T-cell (primary cell): ENCODE data around the gene OR2A12. TPM values are rescaled to one million over a fixed set of nuclear protein-coding genes. Genes with fewer than 3 reads are reported as not detected.
"Not testable (repeated sequence)": the region's sequence is repeated elsewhere in the genome, so short reads cannot be mapped to it uniquely, and the experiment has no call there.

Source experiments
- ATAC-seq, 4 experiments: fragments of 200-7000 bp in 3 of 4; fragments of 150-1000 bp in 1 of 4; cut with Tn5 transposase; replicated peaks in 1 of 4; 1 replicate in 3 of 4; 2 replicates in 1 of 4; pipeline ENCODE4 v1.10.0; 2021; ENCODE audit warnings: moderate library complexity in 3 of 4, mild to moderate bottlenecking in 2 of 4, moderate number of reproducible peaks in 1 of 4
- CTCF ChIA-PET, 2 donors: fragments of 300-600 bp; sonication (Branson Sonifier 250); formaldehyde crosslinking; loops; one replicate each; lab custom pipeline; 2022; ENCODE audit warnings: antibody characterized with exemption in 2 of 2; lab: Charles Lee
- POLR2A ChIA-PET, 2 donors: fragments of 300-600 bp; sonication (Branson Sonifier 250); formaldehyde crosslinking; loops; one replicate each; lab custom pipeline; 2022; ENCODE audit warnings: antibody characterized with exemption in 2 of 2; lab: Charles Lee
- DNase-seq, 35 experiments: peaks; one replicate each; pipeline versions ENCODE4 v3.0.0 to v3.0.0-alpha.2; 2013 to 2023
- H3K27ac ChIP-seq: one replicate; pipeline ENCODE4 v1.5.1; 2013; ENCODE audit warnings: low read length
- H3K27me3 ChIP-seq, 2 experiments: replicated peaks in 1 of 2; 1 replicate in 1 of 2; 2 replicates in 1 of 2; pipeline versions ENCODE4 v1.6.1 to v1.7.0; 2013; ENCODE audit warnings: low read length in 1 of 2, mixed read lengths in 1 of 2; ENCODE audit not compliant: control insufficient read depth in 2 of 2, insufficient read depth in 2 of 2; ENCODE audit errors: extremely low read depth in 1 of 2
- H3K36me3 ChIP-seq, 2 donors: 1 replicate in 1 of 2; 2 replicates in 1 of 2; pipeline versions ENCODE4 v1.6.1 to v1.7.0; 2013; ENCODE audit warnings: low read length in 1 of 2; ENCODE audit not compliant: control insufficient read depth in 2 of 2, insufficient read depth in 1 of 2; ENCODE audit errors: extremely low read depth in 1 of 2
- H3K4me1 ChIP-seq, 2 experiments: 1 replicate in 1 of 2; 2 replicates in 1 of 2; pipeline versions ENCODE4 v1.6.1 to v1.7.0; 2013; ENCODE audit warnings: low read length in 2 of 2, mixed read lengths in 1 of 2; ENCODE audit not compliant: insufficient read depth in 2 of 2, control insufficient read depth in 1 of 2; ENCODE audit errors: extremely low read depth in 1 of 2
- H3K4me3 ChIP-seq, 2 donors: 1 replicate in 1 of 2; 2 replicates in 1 of 2; pipeline versions ENCODE4 v1.5.1 to v1.7.0; 2013; ENCODE audit warnings: mild to moderate bottlenecking in 2 of 2, low read length in 1 of 2, moderate library complexity in 1 of 2; ENCODE audit not compliant: control insufficient read depth in 1 of 2; ENCODE audit errors: extremely low read depth in 1 of 2
- H3K9me3 ChIP-seq: 2 replicates; pipeline ENCODE4 v1.7.0; 2013
- H3K27ac Mint-ChIP-seq, 2 donors: one replicate each; pipeline ENCODE4 v1.8.0; 2020 to 2021; ENCODE audit warnings: mild to moderate bottlenecking in 2 of 2, mixed read lengths in 2 of 2
- H3K27me3 Mint-ChIP-seq, 2 donors: one replicate each; pipeline ENCODE4 v1.8.0; 2021 to 2022; ENCODE audit warnings: mixed read lengths in 2 of 2
- H3K36me3 Mint-ChIP-seq: one replicate; pipeline ENCODE4 v1.8.0; 2021; ENCODE audit warnings: mixed read lengths
- H3K4me1 Mint-ChIP-seq, 3 donors: one replicate each; pipeline ENCODE4 v1.8.0; 2020 to 2022; ENCODE audit warnings: mixed read lengths in 3 of 3, mild to moderate bottlenecking in 1 of 3
- H3K4me3 Mint-ChIP-seq, 3 donors: one replicate each; pipeline ENCODE4 v1.8.0; 2020 to 2022; ENCODE audit warnings: mild to moderate bottlenecking in 3 of 3, mixed read lengths in 3 of 3, moderate library complexity in 3 of 3
- H3K9me3 Mint-ChIP-seq, 3 donors: one replicate each; pipeline ENCODE4 v1.8.0; 2020 to 2022; ENCODE audit warnings: mixed read lengths in 3 of 3
- WGBS: methylation state at CpG from one replicate; pipeline ENCODE4 v1.1.5; 2013; ENCODE audit warnings: missing lambda C conversion rate; ENCODE audit not compliant: insufficient coverage; 5-methylcytosine and 5-hydroxymethylcytosine counted together
- total RNA-seq, 35 experiments: library from RNA in 6 of 35; stranded (reverse) in 6 of 35; fragments of 120-200 nt in 1 of 35; gene quantifications; one replicate each; pipeline versions ENCODE4 v1.2.1 to v1.2.4 and lab custom pipeline; 2013 to 2026

The OR2A12 gene
- total RNA-seq, 5 donors from 2014 or later (not counting 1 experiment from before 2014, with no cell fraction given), result not detected

GRCh38 chr7:144050093-144050492, 36.0 kb upstream of the OR2A12 start:
- no peaks in the 10 kb centered on the region for H3K27me3 ChIP-seq
- no peak overlapping the region for H3K27ac ChIP-seq
- DNase-seq (no peak), ATAC-seq (no peak)
- no peaks in the 10 kb centered on the region for H3K9me3 ChIP-seq
- H3K4me1 ChIP-seq, result no peaks in the 10 kb centered on the region
- no peak overlapping the region for H3K4me3 ChIP-seq
- WGBS, result 73% methylated on average over 3 of the region's 3 CpGs
- Mint-ChIP-seq H3K9me3 (no peaks in the 10 kb centered on the region), H3K4me3 (no peak overlapping the region), H3K27me3 (peaks cover 5 to 27% of the 10 kb centered on the region in 2 donors), H3K4me1 (no peaks in the 10 kb centered on the region), H3K27ac (no peak overlapping the region), H3K36me3 (no peaks in the 10 kb centered on the region)
- H3K36me3 ChIP-seq, result no peaks in the 10 kb centered on the region
- ChIA-PET POLR2A (no interaction called here), CTCF (no interaction called here)

DNA sequence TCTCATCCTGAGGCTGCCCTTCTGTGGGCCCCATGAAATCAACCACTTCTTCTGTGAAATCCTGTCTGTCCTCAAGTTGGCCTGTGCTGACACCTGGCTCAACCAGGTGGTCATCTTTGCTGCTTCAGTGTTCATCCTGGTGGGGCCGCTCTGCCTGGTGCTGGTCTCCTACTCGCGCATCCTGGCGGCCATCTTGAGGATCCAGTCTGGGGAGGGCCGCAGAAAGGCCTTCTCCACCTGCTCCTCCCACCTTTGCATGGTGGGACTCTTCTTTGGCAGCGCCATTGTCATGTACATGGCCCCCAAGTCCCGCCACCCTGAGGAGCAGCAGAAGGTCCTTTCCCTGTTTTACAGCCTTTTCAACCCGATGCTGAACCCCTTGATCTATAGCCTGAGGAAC, 35.2 kb upstream of the OR2A12 start:
- peaks cover 5 to 30% of the 10 kb centered on the region in 2 donors for H3K27me3 Mint-ChIP-seq
- POLR2A ChIA-PET, H3K9me3 Mint-ChIP-seq: not testable (repeated sequence)

DNA sequence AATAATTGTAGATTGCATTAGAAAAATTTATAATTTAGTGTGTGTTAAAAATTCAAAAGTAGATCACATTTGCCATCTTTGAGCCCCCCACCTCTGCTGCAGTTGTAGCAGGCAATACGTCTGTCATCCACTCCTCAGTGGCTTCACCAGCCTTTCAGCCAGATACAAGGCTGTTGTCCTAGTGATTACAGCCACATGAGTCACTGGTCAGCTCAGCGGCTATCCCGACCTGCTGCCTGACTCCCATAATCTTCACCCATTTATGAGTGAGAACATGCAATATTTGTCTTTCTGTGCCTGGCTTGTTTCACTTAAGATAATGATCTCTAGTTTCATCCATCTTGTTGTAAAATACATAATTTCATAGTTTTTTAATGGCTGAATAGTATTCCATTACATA, 28.1 kb upstream of the OR2A12 start:
- DNase-seq, result no peak
- no peak overlapping the region for H3K4me3 ChIP-seq
- peaks cover 3 to 6% (median 4%) of the 10 kb centered on the region in 3 donors for H3K9me3 Mint-ChIP-seq
- peaks cover 12 to 40% of the 10 kb centered on the region in 2 donors for H3K27me3 Mint-ChIP-seq
- H3K36me3 ChIP-seq, result no peaks in the 10 kb centered on the region
- H3K4me1 Mint-ChIP-seq, result no peaks in the 10 kb centered on the region
- ATAC-seq, result no peak
- H3K27ac ChIP-seq, result no peak overlapping the region
- H3K4me1 ChIP-seq, result no peaks in the 10 kb centered on the region
- H3K36me3 Mint-ChIP-seq, result peaks cover 4% of the 10 kb centered on the region
- ChIA-PET CTCF (no interaction called here), POLR2A (no interaction called here)
- 100% methylated on average over 1 of the region's 3 CpGs for WGBS
- no peak overlapping the region for H3K27ac Mint-ChIP-seq
- no peak overlapping the region for H3K4me3 Mint-ChIP-seq
- H3K9me3 ChIP-seq, result no peaks in the 10 kb centered on the region
- peaks cover 0 to 5% of the 10 kb centered on the region in 2 experiments for H3K27me3 ChIP-seq

More for the DNA sequence above, 35.2 kb upstream of the OR2A12 start:
- CTCF ChIA-PET, H3K36me3 Mint-ChIP-seq, H3K27ac ChIP-seq, H3K4me1 Mint-ChIP-seq, H3K36me3 ChIP-seq, H3K27me3 ChIP-seq, H3K4me3 Mint-ChIP-seq, H3K27ac Mint-ChIP-seq, DNase-seq, H3K4me1 ChIP-seq, H3K9me3 ChIP-seq, ATAC-seq, H3K4me3 ChIP-seq: not testable (repeated sequence)
- WGBS, result 84% methylated on average over 7 of the region's 8 CpGs

DNA sequence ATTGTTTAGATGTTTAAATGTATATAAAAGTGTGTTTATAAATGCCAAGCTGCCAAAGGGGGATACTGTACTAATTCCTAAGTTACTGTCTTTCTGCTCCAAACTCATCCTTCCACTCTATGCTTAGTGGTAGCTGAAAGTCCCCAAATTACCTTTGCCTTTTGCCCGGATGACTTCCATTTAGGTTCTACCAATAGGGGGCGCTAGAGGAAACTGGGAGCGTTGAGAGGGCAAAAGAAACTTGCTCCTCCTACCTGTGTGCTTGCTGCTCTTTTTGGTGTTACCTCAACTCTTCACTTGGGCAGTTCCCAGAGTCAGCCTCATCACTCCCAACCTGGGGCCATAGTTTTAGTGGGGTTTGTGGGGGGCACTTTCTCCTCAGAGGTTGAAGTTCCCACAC, 22.4 kb upstream of the OR2A12 start:
- Mint-ChIP-seq H3K4me1 (no peaks in the 10 kb centered on the region), H3K4me3 (no peak overlapping the region), H3K36me3 (peaks cover 4% of the 10 kb centered on the region), H3K9me3 (peaks cover 3 to 6% (median 4%) of the 10 kb centered on the region in 3 donors), H3K27me3 (peaks cover 23 to 42% of the 10 kb centered on the region in 2 donors), H3K27ac (no peak overlapping the region)
- ATAC-seq (no peak), DNase-seq (no peak)
- CTCF ChIA-PET, result no interaction called here
- no peaks in the 10 kb centered on the region for H3K36me3 ChIP-seq
- peaks cover 0 to 3% of the 10 kb centered on the region in 2 experiments for H3K27me3 ChIP-seq
- no peak overlapping the region for H3K27ac ChIP-seq
- POLR2A ChIA-PET, result interaction anchor here in 1 of 2 donors (0.7 kb wide), 1 partner anchor 1015 kb away, joined by 3 read pairs; no protein-coding TSS in a partner anchor
- H3K4me1 ChIP-seq, result no peaks in the 10 kb centered on the region
- no peak overlapping the region for H3K4me3 ChIP-seq
- whole genome bisulfite sequencing, result no CpG with 5 or more reads among the region's 3 CpGs
- no peaks in the 10 kb centered on the region for H3K9me3 ChIP-seq

- no peaks in the 10 kb centered on the region for H3K36me3 Mint-ChIP-seq
- H3K4me1 ChIP-seq, result no peaks in the 10 kb centered on the region
- H3K9me3 ChIP-seq, result no peaks in the 10 kb centered on the region
- DNase-seq (no peak), ATAC-seq (no peak)
- WGBS, result 75% methylated on average over 1 of the region's 1 CpG
- no peak within 1 kb of the TSS for H3K27ac Mint-ChIP-seq
- peaks cover 2 to 14% of the 10 kb centered on the region in 2 donors for H3K27me3 Mint-ChIP-seq
- no peaks in the 10 kb centered on the region for H3K9me3 Mint-ChIP-seq
- no peak within 1 kb of the TSS for H3K4me3 Mint-ChIP-seq
- peaks cover 0 to 4% of the 10 kb centered on the region in 2 experiments for H3K27me3 ChIP-seq
- POLR2A ChIA-PET, result no interaction called here
- no peaks in the 10 kb centered on the region for H3K36me3 ChIP-seq
- CTCF ChIA-PET, result no interaction called here
- H3K27ac ChIP-seq, result no peak within 1 kb of the TSS
- no peaks in the 10 kb centered on the region for H3K4me1 Mint-ChIP-seq
- no peak within 1 kb of the TSS for H3K4me3 ChIP-seq
Observed at GRCh38 chr7:144069511-144069910, 16.6 kb upstream of the OR2A12 start, which contains the start of gene OR2A25. OR2A25 (plus strand) TSS chr7:144069811; CDS start chr7:144074220, 4,409 bp downstream.

- H3K4me1 Mint-ChIP-seq, result no peaks in the 10 kb centered on the region
- DNase-seq (no peak), ATAC-seq (no peak)
- no peak overlapping the region for H3K27ac Mint-ChIP-seq
- ChIA-PET POLR2A (interaction anchor here in 1 of 2 donors (0.6 kb wide), 1 partner anchor 994 kb away, joined by 3 read pairs; no protein-coding TSS in a partner anchor), CTCF (no interaction called here)
- H3K9me3 ChIP-seq, result no peaks in the 10 kb centered on the region
- no peak overlapping the region for H3K27ac ChIP-seq
- H3K27me3 Mint-ChIP-seq, result peaks cover 5 to 14% of the 10 kb centered on the region in 2 donors
- 70% methylated on average over 2 of the region's 2 CpGs for WGBS
- H3K4me3 ChIP-seq, result no peak overlapping the region
- H3K4me1 ChIP-seq, result no peaks in the 10 kb centered on the region
- H3K36me3 Mint-ChIP-seq, result no peaks in the 10 kb centered on the region
- H3K27me3 ChIP-seq, result peaks cover 0 to 4% of the 10 kb centered on the region in 2 experiments
- H3K4me3 Mint-ChIP-seq, result no peak overlapping the region
- H3K36me3 ChIP-seq, result no peaks in the 10 kb centered on the region
- no peaks in the 10 kb centered on the region for H3K9me3 Mint-ChIP-seq
Observed at GRCh38 chr7:144069953-144070352, 16.1 kb upstream of the OR2A12 start.
